HG02885 (cell line): ENCODE results near the gene LIN37.

Experiments
- ATAC-seq: cut with Tn5 transposase; IDR thresholded peaks from one replicate; pipeline ENCODE4 v1.9.1; 2021; ENCODE audit warnings: mild to moderate bottlenecking; ENCODE audit not compliant: unreplicated experiment, poor library complexity

LIN37 gene

GRCh38 chr19:35748106-35749020, at the start of gene LIN37:
Gene LIN37, plus strand, starts transcription at chr19:35748576. Its CDS starts 149 bp downstream, at chr19:35748725.
- ATAC-seq = peak; percentile 81

DNA sequence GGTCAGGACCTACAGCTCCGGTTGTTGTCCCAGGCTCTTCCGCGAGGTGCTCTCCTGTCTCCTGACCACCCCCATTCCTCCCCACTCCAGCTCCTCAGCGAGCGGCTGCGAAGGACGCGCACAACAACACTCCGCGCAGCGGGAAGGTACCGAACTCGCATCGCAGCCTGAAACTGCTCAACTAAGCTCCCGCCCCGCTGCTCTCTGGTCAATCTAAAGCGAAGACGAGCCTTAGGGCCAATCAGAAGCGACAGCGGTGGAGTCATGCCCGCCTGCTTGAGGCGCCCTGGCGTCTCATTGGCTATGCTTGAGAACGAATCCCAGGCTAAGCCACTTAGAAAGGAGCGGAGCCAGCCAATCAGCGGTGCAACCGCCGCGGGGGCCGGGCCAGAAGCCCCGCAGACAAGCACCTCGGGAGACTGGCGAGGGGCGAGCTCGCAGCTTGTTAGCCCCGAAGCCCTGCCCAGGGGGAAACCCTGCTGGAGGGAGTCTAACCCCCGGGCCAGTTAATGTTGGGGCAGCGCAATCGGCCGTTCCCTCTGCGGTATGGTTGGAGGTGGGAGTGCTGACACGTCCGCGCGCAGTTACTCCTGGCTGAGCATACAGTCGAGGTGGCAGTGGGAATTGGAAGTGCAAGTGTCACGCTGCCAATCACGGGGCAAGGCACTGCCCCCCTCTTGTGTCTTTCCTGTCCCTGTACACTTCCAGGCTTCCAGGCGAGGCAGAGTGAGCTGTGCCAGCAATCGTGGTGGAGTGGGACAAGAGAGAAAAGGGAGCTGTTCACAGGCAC, 46.0 kb upstream of the LIN37 start:
- peak; percentile 98 for ATAC-seq

DNA sequence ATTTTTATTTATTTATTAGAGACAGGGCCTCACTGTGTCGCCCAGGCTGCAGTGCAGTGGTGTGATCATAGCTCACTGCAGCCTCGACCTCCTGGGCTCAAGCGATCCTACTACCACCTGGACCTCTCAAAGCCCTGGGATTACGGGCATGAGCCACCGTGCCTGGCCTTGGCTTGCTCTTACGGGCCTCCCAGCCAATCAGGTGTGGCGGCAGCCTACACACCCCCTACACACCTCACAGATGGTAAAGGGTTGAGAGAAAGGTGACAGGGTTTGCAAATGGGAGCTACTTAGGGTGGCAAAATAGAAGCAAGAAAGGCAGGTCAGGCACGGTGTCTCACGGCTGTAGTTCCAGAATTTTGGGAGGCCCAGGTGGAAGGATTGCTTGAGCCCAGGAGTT, 45.0 kb upstream of the LIN37 start:
- ATAC-seq = no peak

- no peak for ATAC-seq
Measured at GRCh38 chr19:35704218-35704617, 44.2 kb upstream of the LIN37 start, which contains the start of gene ZBTB32. Gene ZBTB32, plus strand, starts transcription at chr19:35704558. Its CDS starts 10,069 bp downstream, at chr19:35714627.

- no peak for ATAC-seq
Measured at GRCh38 chr19:35708391-35708790, 40.0 kb upstream of the LIN37 start.

GRCh38 chr19:35710784-35711723, 37.3 kb upstream of the LIN37 start:
- ATAC-seq = peak; percentile 45

GRCh38 chr19:35712567-35713505, 35.5 kb upstream of the LIN37 start:
- peak; percentile 19 for ATAC-seq

DNA sequence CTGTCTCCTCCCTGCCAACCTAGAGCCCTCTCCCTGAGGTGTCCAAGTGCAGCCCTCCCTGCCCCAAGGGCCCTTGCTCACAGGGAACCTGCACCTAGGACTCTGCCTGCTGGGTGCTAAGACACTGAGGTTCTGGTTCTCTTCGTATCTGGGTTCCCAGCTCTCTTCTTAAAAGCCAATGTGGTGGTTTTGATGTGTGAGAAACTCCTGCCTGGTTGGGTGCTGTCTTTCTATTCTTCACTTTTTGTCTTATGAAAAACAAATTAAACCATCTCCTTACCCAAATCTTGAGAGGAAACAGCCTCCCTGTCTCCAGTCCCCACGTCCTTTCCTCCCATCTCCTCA, 34.9 kb upstream of the LIN37 start:
- ATAC-seq = no peak

DNA sequence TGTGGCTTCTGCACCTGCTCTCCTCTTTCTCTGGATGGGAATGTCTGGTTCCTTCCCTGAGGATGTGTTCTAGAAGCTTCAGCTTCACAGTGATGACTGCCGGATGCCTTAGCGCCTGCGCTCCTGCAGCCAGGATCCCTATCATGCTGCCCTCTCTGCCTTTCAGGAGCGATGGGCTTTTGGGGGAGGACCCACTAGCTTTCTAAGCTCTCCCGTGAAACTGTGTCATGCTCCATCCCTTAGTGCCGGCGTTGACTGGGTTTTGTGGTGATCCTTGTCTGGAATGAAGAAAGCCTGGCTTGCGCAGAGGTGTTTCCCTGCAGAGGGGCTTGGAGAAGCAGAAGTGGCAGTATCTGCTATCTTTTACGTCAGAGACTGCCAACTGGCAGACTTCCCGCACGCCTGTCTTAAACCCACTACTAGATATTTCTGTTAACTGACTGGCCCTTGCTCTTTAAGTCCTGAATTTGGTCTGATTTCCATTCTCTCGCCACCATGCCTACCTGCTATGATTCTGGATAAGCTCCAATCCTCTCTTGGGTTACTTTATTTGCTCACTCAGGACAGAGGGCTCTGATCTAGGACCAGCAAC, 34.4 kb upstream of the LIN37 start:
- ATAC-seq = no peak

GRCh38 chr19:35714601-35715354, 33.6 kb upstream of the LIN37 start:
- no peak for ATAC-seq

- no peak for ATAC-seq
Measured at GRCh38 chr19:35715355-35715809, 33.0 kb upstream of the LIN37 start.

GRCh38 chr19:35715981-35716800, 32.2 kb upstream of the LIN37 start:
- ATAC-seq = peak; percentile 5

- ATAC-seq = peak; percentile 66
Measured at GRCh38 chr19:35716801-35717664, 31.3 kb upstream of the LIN37 start.

GRCh38 chr19:35717665-35718344, 30.6 kb upstream of the LIN37 start, which contains the start of gene KMT2B:
Gene KMT2B, plus strand, starts transcription at chr19:35718003. Its CDS starts 16 bp downstream, at chr19:35718019.
- peak; percentile 58 for ATAC-seq

DNA sequence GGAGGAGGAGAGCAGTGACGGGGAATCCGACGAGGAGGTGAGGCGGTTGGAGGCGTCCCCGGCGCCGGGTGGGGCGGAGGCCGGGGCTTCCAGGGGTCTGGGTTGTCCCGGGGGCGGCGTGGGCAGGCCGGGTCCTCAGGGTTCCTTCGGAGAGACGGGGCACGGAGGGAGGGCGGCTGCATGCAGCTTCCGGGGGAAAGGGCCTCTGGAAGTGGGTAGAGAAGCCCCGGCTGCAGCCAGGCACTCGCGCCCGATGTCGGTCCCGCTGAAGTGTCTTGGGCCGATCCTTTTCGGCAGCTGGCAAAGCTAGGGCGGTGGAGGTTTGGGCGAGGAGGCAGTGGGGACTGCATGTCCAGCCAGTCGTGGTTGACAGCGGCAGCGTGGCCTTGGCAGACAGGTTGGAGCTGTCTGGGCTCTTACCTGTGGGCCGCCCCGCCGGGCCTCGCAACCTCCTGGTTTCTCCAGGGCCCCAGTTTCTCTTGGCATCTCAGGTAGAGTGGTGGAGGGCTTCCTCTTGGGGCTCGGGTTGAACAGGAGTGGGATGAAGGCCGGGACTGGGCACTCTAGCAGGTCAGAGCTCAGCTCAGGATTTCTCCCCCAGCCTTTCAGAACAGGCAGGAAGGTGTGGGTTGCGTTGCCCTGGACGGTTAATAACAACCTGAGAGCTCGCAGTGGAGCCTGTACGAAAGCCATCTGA, 29.9 kb upstream of the LIN37 start:
- peak; percentile 8 for ATAC-seq
